ENCODE results near the gene RASAL1.

RASAL1 gene

GRCh38 chr12:113165521-113166450 is 30.2 kb upstream of the RASAL1 start:
- Histone ChIP-seq H3K18ac (ENCODE audit: low read length) (no peak overlapping the region), H3K9ac (ENCODE audit: low read length) (no peak overlapping the region), H2BK12ac (ENCODE audit: low read length) (no peak overlapping the region), H2AFZ (ENCODE audit: insufficient read depth, low read length, poor library complexity) (no peak overlapping the region), H2BK120ac (ENCODE audit: insufficient read depth, low read length, poor library complexity) (no peak overlapping the region), H3K27me3 (ENCODE audit: insufficient read depth, low read length) (no peaks in the 10 kb centered on the region), H3K36me3 (ENCODE audit: control insufficient read depth in 1 of 2, insufficient read depth in 2 of 2, low read length in 2 of 2) (peaks cover 75 to 78% of the 10 kb centered on the region in 2 experiments), H2AK5ac (ENCODE audit: low read length) (no peak overlapping the region), H3K9me3 (ENCODE audit: insufficient read depth, low read depth, low read length) (no peaks in the 10 kb centered on the region), H3K4ac (ENCODE audit: low read depth, low read length) (no peak overlapping the region), H3K79me1 (ENCODE audit: low read length) (no peaks in the 10 kb centered on the region), H3K4me1 (ENCODE audit: control insufficient read depth in 1 of 2, insufficient read depth in 2 of 2, low read length in 2 of 2) (no peaks in the 10 kb centered on the region), H2BK5ac (ENCODE audit: low read depth, low read length, poor library complexity) (no peak overlapping the region), H3K14ac (ENCODE audit: low read length) (no peak overlapping the region), H4K91ac (ENCODE audit: low read depth, low read length) (no peak overlapping the region), H3K4me2 (ENCODE audit: low read length) (no peak overlapping the region), H3K23ac (ENCODE audit: low read length) (no peak overlapping the region), H4K8ac (ENCODE audit: low read depth, low read length) (no peak overlapping the region), H3K79me2 (ENCODE audit: control insufficient read depth, insufficient read depth, low read length, poor library complexity) (no peaks in the 10 kb centered on the region), H3K4me3 (ENCODE audit: low read depth, low read length) (no peak overlapping the region), H3K27ac (ENCODE audit: low read depth, low read length) (no peak overlapping the region), H4K12ac (ENCODE audit: low read depth, low read length) (no peak overlapping the region)
- no CpG with 5 or more reads among the region's 32 CpGs for WGBS (ENCODE audit: extremely low coverage, insufficient coverage, insufficient read length)
- DNase-seq, result no peak

DNA sequence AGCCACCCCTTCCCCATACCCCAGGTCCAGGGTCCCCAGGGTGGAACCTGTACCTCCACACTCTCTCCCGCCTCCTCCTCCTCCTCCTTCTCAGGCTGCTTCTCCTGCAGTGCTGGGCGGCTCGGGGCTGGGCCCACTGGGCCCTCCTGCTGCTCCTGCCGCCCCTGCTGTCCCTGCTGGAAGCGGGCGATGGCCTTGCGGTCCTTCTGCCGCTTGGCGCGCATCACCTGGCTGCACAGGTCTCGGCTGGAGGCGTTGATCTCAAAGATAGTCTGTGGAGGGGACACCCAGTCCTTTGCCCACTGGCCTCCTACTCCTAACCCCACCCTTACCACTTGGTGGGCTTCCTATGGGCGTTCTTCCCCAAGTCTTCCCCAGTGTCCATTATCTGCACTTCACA is 28.5 kb upstream of the RASAL1 start:
- DNase-seq, result no peak

GRCh38 chr12:113163030-113163360 is 27.4 kb upstream of the RASAL1 start:
- Histone ChIP-seq H2BK12ac (ENCODE audit: low read length) (no peak overlapping the region), H2AK5ac (ENCODE audit: low read length) (no peak overlapping the region), H2AFZ (ENCODE audit: insufficient read depth, low read length, poor library complexity) (no peak overlapping the region), H3K79me2 (ENCODE audit: control insufficient read depth, insufficient read depth, low read length, poor library complexity) (no peaks in the 10 kb centered on the region), H3K27ac (ENCODE audit: low read depth, low read length) (no peak overlapping the region), H3K23ac (ENCODE audit: low read length) (no peak overlapping the region), H3K4me2 (ENCODE audit: low read length) (no peak overlapping the region), H3K4me1 (ENCODE audit: control insufficient read depth in 1 of 2, insufficient read depth in 2 of 2, low read length in 2 of 2) (no peaks in the 10 kb centered on the region), H4K12ac (ENCODE audit: low read depth, low read length) (no peak overlapping the region), H3K27me3 (ENCODE audit: insufficient read depth, low read length) (no peaks in the 10 kb centered on the region), H3K79me1 (ENCODE audit: low read length) (no peaks in the 10 kb centered on the region), H2BK5ac (ENCODE audit: low read depth, low read length, poor library complexity) (no peak overlapping the region), H3K36me3 (ENCODE audit: control insufficient read depth in 1 of 2, insufficient read depth in 2 of 2, low read length in 2 of 2) (peaks cover 79 to 80% of the 10 kb centered on the region in 2 experiments), H3K9ac (ENCODE audit: low read length) (no peak overlapping the region), H3K18ac (ENCODE audit: low read length) (no peak overlapping the region), H3K9me3 (ENCODE audit: insufficient read depth, low read depth, low read length) (no peaks in the 10 kb centered on the region), H3K4ac (ENCODE audit: low read depth, low read length) (no peak overlapping the region), H2BK120ac (ENCODE audit: insufficient read depth, low read length, poor library complexity) (no peak overlapping the region), H4K91ac (ENCODE audit: low read depth, low read length) (no peak overlapping the region), H3K4me3 (ENCODE audit: low read depth, low read length) (no peak overlapping the region), H3K14ac (ENCODE audit: low read length) (no peak overlapping the region), H4K8ac (ENCODE audit: low read depth, low read length) (no peak overlapping the region)
- no CpG with 5 or more reads among the region's 12 CpGs for WGBS (ENCODE audit: extremely low coverage, insufficient coverage, insufficient read length)
- DNase-seq, result no peak

More for the DNA sequence above, 28.5 kb upstream of the RASAL1 start:
- WGBS (ENCODE audit: extremely low coverage, insufficient coverage, insufficient read length), result no CpG with 5 or more reads among the region's 13 CpGs
- H3K79me2 ChIP-seq (ENCODE audit: control insufficient read depth, insufficient read depth, low read length, poor library complexity), result no peaks in the 10 kb centered on the region
- no peak overlapping the region for H2AK5ac ChIP-seq (ENCODE audit: low read length)
- no peaks in the 10 kb centered on the region for H3K79me1 ChIP-seq (ENCODE audit: low read length)
- no peak overlapping the region for H3K18ac ChIP-seq (ENCODE audit: low read length)
- H3K4me1 ChIP-seq (ENCODE audit: control insufficient read depth in 1 of 2, insufficient read depth in 2 of 2, low read length in 2 of 2), result no peaks in the 10 kb centered on the region
- no peak overlapping the region for H3K4ac ChIP-seq (ENCODE audit: low read depth, low read length)
- H3K4me2 ChIP-seq (ENCODE audit: low read length), result no peak overlapping the region
- no peak overlapping the region for H3K4me3 ChIP-seq (ENCODE audit: low read depth, low read length)
- no peak overlapping the region for H2BK5ac ChIP-seq (ENCODE audit: low read depth, low read length, poor library complexity)
- H3K36me3 ChIP-seq (ENCODE audit: control insufficient read depth in 1 of 2, insufficient read depth in 2 of 2, low read length in 2 of 2), result peaks cover 79 to 80% of the 10 kb centered on the region in 2 experiments
- no peak overlapping the region for H4K91ac ChIP-seq (ENCODE audit: low read depth, low read length)
- no peaks in the 10 kb centered on the region for H3K27me3 ChIP-seq (ENCODE audit: insufficient read depth, low read length)
- no peak overlapping the region for H3K9ac ChIP-seq (ENCODE audit: low read length)
- H4K8ac ChIP-seq (ENCODE audit: low read depth, low read length), result no peak overlapping the region
- H3K23ac ChIP-seq (ENCODE audit: low read length), result no peak overlapping the region
- no peaks in the 10 kb centered on the region for H3K9me3 ChIP-seq (ENCODE audit: insufficient read depth, low read depth, low read length)
- no peak overlapping the region for H2AFZ ChIP-seq (ENCODE audit: insufficient read depth, low read length, poor library complexity)
- no peak overlapping the region for H3K27ac ChIP-seq (ENCODE audit: low read depth, low read length)
- H4K12ac ChIP-seq (ENCODE audit: low read depth, low read length), result no peak overlapping the region
- H2BK12ac ChIP-seq (ENCODE audit: low read length), result no peak overlapping the region
- no peak overlapping the region for H2BK120ac ChIP-seq (ENCODE audit: insufficient read depth, low read length, poor library complexity)
- H3K14ac ChIP-seq (ENCODE audit: low read length), result no peak overlapping the region

GRCh38 chr12:113162102-113163029 is 26.8 kb upstream of the RASAL1 start:
- Histone ChIP-seq H2AFZ (ENCODE audit: insufficient read depth, low read length, poor library complexity) (no peak overlapping the region), H4K91ac (ENCODE audit: low read depth, low read length) (no peak overlapping the region), H3K79me1 (ENCODE audit: low read length) (no peaks in the 10 kb centered on the region), H3K9me3 (ENCODE audit: insufficient read depth, low read depth, low read length) (no peaks in the 10 kb centered on the region), H3K4me1 (ENCODE audit: control insufficient read depth in 1 of 2, insufficient read depth in 2 of 2, low read length in 2 of 2) (no peaks in the 10 kb centered on the region), H3K9ac (ENCODE audit: low read length) (no peak overlapping the region), H2BK12ac (ENCODE audit: low read length) (no peak overlapping the region), H2BK5ac (ENCODE audit: low read depth, low read length, poor library complexity) (no peak overlapping the region), H3K18ac (ENCODE audit: low read length) (no peak overlapping the region), H3K4me2 (ENCODE audit: low read length) (no peak overlapping the region), H4K8ac (ENCODE audit: low read depth, low read length) (no peak overlapping the region), H3K27me3 (ENCODE audit: insufficient read depth, low read length) (no peaks in the 10 kb centered on the region), H3K23ac (ENCODE audit: low read length) (no peak overlapping the region), H3K27ac (ENCODE audit: low read depth, low read length) (no peak overlapping the region), H2AK5ac (ENCODE audit: low read length) (no peak overlapping the region), H3K14ac (ENCODE audit: low read length) (no peak overlapping the region), H3K4ac (ENCODE audit: low read depth, low read length) (no peak overlapping the region), H3K36me3 (ENCODE audit: control insufficient read depth in 1 of 2, insufficient read depth in 2 of 2, low read length in 2 of 2) (peaks cover 78 to 79% of the 10 kb centered on the region in 2 experiments), H4K12ac (ENCODE audit: low read depth, low read length) (no peak overlapping the region), H3K79me2 (ENCODE audit: control insufficient read depth, insufficient read depth, low read length, poor library complexity) (no peaks in the 10 kb centered on the region), H3K4me3 (ENCODE audit: low read depth, low read length) (no peak overlapping the region), H2BK120ac (ENCODE audit: insufficient read depth, low read length, poor library complexity) (no peak overlapping the region)
- no CpG with 5 or more reads among the region's 25 CpGs for WGBS (ENCODE audit: extremely low coverage, insufficient coverage, insufficient read length)
- no peak for DNase-seq
